Suppressor macrophage (primary cell): ENCODE data around the gene SEMA5A.

ENCODE experiments used
- DNase-seq, 4 experiments: peaks; one replicate each; pipeline ENCODE4 v3.0.0-alpha.2; 2020 to 2022

The SEMA5A gene

GRCh38 chr5:9202636-9203035, 343.2 kb downstream of the SEMA5A start:
- DNase-seq, result no peak

GRCh38 chr5:9201761-9202160, 344.1 kb downstream of the SEMA5A start:
- DNase-seq, result no peak

GRCh38 chr5:9201011-9201410, 344.9 kb downstream of the SEMA5A start:
- no peak for DNase-seq

DNA sequence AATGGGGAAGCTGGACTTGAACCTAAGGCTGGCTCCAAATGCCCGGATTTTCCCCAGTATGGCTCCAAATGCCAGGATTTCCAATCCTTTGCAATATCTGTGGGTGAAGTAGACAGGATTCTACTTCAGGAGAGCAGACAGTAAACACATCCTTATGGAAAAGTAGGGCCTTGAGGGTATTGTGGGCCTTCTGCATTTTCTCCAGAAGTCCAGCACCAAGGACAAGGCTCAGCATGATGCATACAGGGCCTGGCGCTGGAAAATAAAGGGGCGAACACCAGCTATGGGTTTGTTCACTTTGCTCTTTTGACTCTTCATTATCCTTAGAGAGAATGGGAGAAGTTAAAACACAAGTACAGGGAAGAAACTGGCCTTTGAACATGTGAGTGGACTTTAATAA, 347.5 kb downstream of the SEMA5A start:
- no peak for DNase-seq

DNA sequence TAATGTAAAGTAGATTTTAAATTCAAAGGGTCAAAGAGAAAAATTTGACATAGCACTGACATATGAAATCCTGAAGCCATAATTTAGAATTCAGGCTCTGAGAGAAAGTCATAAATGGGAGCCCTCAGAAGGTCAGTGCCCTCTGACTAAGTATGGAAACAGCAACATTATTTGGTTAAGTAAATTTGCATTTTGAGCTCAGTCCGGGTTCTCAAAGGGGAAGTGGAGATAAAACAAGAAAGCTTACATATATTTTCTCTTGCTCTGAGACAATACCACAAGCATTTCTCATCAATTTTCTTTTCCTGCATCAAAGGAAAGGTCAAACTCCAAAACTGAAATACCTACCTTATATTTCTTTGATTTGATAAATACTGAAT, 348.0 kb downstream of the SEMA5A start:
- no peak for DNase-seq

GRCh38 chr5:9196403-9197227, 349.3 kb downstream of the SEMA5A start:
- no peak for DNase-seq

GRCh38 chr5:9194509-9194908, 351.4 kb downstream of the SEMA5A start:
- no peak for DNase-seq

- no peak for DNase-seq
These were observed 353.6 kb downstream of the SEMA5A start for GRCh38 chr5:9192266-9192665.

GRCh38 chr5:9189681-9190080, 356.2 kb downstream of the SEMA5A start:
- DNase-seq, result no peak

- DNase-seq, result no peak
These were observed 356.9 kb downstream of the SEMA5A start for GRCh38 chr5:9188956-9189355.

- DNase-seq, result peak in 1 of 4 experiments; percentile 1
These were observed 357.7 kb downstream of the SEMA5A start for GRCh38 chr5:9188131-9188530.

DNA sequence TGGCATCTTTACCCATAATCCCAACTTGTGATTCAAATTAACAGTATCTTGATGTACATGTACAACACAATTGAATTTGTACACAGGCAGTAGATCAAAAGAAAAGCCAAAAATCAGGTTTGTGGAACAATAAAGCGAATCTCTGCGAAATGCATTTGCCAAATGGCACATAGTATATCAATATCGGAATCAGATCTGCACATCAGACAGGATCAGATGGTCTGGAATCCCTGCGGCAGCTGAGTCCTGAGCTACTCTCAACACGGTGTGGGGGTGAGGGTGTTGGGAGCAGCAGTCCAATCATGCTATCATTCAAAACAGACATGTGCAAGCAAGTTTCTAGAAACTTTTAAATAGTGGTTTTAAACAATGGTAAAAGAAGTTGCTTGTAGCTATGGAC, 358.3 kb downstream of the SEMA5A start:
- DNase-seq, result no peak

- no peak for DNase-seq
These were observed 359.8 kb downstream of the SEMA5A start for GRCh38 chr5:9186069-9186468.

DNA sequence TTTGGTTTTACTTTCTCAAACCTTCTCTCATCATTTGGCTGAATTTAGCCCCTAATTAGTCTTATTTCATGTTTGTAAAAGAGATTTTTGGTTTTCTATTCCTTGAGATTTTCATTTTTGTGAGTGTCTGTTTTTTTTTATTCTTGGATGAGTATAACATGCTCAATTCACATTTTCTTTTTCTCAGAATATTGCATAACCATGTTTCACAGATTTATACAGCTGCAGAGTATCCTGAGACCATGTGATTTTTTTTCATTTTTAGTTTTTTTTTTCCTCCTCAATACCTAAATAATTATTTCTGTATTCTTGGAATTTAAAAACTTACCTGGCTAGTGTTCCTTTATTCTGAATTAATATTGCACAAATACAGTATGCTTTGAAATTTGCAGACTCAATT, 361.9 kb downstream of the SEMA5A start:
- DNase-seq, result no peak

GRCh38 chr5:9182899-9183695, 362.8 kb downstream of the SEMA5A start:
- no peak for DNase-seq

DNA sequence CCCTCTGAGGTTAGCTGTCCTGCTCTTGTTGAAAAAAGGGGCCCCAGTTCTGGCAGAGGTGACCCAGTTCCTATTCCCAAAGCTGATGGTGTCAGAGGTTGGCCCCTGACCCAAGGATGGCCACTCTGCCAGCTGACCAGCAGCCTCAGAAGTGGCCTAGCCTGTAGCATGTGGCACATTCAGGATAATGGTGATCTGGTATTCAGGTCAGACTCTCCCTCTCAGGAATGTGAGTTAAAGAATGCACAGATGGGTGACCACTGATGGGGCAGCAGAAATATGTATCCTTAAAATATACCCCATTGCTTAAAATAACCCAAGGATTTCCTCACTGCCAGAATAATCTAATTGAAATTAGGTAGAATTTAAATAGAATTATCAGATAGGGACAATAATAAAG, 369.2 kb downstream of the SEMA5A start:
- no peak for DNase-seq

DNA sequence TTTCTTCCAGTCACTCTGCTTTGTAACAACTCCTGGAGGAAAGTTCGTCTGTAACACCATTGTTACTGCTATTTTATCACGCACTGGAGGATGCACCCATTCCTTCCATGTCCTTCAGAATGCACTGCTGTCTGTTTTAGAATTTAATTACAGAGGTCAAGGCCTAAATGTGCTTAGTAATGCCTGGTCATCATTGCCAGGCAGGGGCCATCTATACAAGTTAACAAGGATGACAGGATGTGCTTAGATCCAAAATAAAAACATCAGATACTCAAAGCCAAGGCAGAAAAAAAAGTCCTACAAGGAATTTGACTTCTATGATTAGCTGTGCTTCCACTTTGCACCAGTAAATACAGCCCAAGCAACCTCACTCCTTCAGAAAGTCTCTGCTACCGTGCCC, 371.4 kb downstream of the SEMA5A start:
- no peak for DNase-seq

GRCh38 chr5:9173281-9174048, 372.4 kb downstream of the SEMA5A start:
- no peak for DNase-seq

DNA sequence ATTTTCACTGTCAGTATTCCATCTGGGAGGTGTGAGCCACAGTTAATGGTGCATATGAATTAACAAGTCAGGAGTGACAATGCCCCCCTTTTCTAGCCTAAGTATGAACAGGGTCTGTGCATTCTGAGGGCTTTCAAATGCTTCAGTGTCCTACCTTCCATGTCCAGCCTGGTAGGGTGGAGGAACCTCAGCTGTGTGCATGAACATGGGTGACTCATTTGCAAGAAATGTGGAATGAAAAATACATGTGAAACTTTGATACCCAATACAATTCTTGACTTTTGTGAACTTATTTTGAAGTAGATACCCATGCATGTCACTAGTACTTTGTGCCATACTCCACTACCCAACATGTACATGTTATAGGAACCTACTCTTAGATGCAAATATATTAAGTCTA, 375.8 kb downstream of the SEMA5A start:
- DNase-seq, result no peak

DNA sequence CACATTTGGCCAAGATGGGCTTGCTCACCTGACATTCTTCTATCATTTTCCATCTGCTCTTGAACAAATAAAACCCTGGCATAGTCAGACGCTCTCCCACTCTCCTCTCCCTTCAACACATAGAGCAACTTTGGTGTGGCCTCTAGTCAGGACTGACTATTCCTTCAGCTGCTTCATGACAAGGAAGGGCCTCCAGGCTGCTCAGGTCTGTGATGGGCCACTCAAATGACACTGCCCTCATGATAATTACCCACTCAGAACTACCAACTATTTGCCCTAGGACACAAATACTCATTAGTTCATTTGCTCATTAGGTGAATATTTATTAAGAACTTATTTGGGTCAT, 376.3 kb downstream of the SEMA5A start:
- DNase-seq, result no peak

DNA sequence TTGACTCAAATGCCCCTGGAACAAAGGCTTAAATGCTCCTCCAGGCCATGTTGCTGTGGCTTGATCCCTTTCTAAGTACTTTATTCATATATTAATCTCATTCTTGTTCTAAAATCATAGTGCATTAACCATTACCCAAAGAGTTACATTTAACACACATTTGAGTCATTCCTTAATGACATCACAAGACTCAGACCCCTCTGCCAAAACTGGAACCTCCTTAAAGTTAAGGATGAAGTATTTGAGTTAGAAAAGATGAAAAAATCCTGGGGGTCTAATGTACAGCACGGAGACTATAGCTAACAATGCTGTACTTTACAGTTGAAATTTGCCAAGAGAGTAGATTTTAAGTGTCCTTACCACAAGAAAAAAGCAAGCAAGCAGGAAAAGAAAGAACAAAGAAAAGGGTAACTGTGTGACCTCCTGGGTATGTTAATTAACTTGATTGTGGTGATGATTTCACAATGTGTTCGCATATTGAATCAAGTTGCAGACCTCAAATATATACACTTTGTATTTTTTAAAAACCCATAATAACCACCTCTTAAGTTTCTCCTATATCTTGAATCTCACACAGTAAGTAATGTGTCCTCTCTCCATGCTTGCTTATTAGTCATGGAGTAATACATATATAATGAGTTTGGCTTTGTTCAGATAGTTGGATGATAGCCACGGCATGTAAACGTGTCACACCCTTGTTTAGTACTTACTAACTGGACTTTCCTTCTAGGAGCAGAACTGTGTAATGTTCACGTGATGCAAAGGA, 376.9 kb downstream of the SEMA5A start:
- DNase-seq, result no peak
